Ovary (tissue), 9 donors: ENCODE results near the gene AMER2. TPM values are rescaled to one million over a fixed set of nuclear protein-coding genes. Genes with fewer than 3 reads are reported as not detected.

ENCODE experiments used
- DNase-seq, 5 donors: peaks; one replicate each; pipeline ENCODE4 v3.0.0-alpha.2; 2019 to 2020
- H3K27ac ChIP-seq, 2 donors: fragments of 200-600 bp; one replicate each; pipeline versions ENCODE4 v1.5.1 to v1.8.0; 2019 to 2022
- H3K27me3 ChIP-seq: fragments of 200-600 bp; one replicate; pipeline ENCODE4 v1.8.0; 2022
- H3K36me3 ChIP-seq: fragments of 200-600 bp; sonication (generic); one replicate; pipeline ENCODE4 v1.5.1; 2019
- H3K4me1 ChIP-seq: one replicate; pipeline ENCODE4 v1.8.1; 2013; ENCODE audit warnings: mild to moderate bottlenecking, moderate library complexity; ENCODE audit not compliant: insufficient read depth
- H3K4me3 ChIP-seq: fragments of 200-600 bp; sonication (generic); one replicate; pipeline ENCODE4 v1.5.1; 2017
- H3K9me3 ChIP-seq, 2 donors: fragments of 200-600 bp in 1 of 2; sonication (generic) in 1 of 2; one replicate each; pipeline versions ENCODE4 v1.5.1 to v1.8.1; 2013 to 2019; ENCODE audit warnings: mild to moderate bottlenecking in 1 of 2, moderate library complexity in 1 of 2
- CTCF ChIP-seq, 3 donors: fragments of 450-650 bp in 2 of 3; fragments of 200-600 bp in 1 of 3; IDR thresholded peaks; one replicate each; pipeline versions ENCODE4 v1.5.1 to v1.8.0; 2016 to 2022; ENCODE audit warnings: antibody characterized with exemption in 3 of 3, mild to moderate bottlenecking in 1 of 3
- EP300 ChIP-seq: sonication (generic); formaldehyde crosslinking; IDR thresholded peaks from one replicate; pipeline ENCODE4 v1.6.1; 2017; ENCODE audit warnings: antibody characterized with exemption
- POLR2A ChIP-seq: fragments of 450-650 bp; IDR thresholded peaks from one replicate; pipeline ENCODE4 v1.6.1; 2017; ENCODE audit warnings: antibody characterized with exemption, mild to moderate bottlenecking, moderate library complexity
- WGBS, 3 donors: extraction: QIAGEN DNeasy Blood & Tissue Kit in 1 of 3; methylation state at CpG; one replicate each; pipeline versions ENCODE4 v1.1.5 to v1.1.7; 2013 to 2017; 5-methylcytosine and 5-hydroxymethylcytosine counted together
- intact Hi-C, 4 donors: fragments of 100-400 bp; cut with DNase I; formaldehyde crosslinking; loops; one replicate each; pipeline versions ENCODE4 v1.11.0 to v1.15.1; 2022 to 2023
- polyA plus RNA-seq, 2 donors: library from polyadenylated mRNA; stranded (reverse); fragments of 200-250 nt in 1 of 2; fragments of 350-450 nt in 1 of 2; fragmentation: Illumina TruSeq in 1 of 2; extraction: RNeasy Lipid Tissue Mini Kit (QIAGEN cat#74804) in 1 of 2; gene quantifications; one replicate each; pipeline ENCODE4 v1.2.3, GENCODE V29; 2013 to 2014
- total RNA-seq, 7 donors: library from RNA; depleted of rRNA in 2 of 7; stranded (reverse); fragments of >200 nt in 2 of 7; fragmentation: NEBNext Ultra II Directional in 3 of 7; extraction: Animal tissue kit (Norgen Biotek cat#: 25700) in 3 of 7; gene quantifications; one replicate each; pipeline versions ENCODE4 v1.1.0 to v1.2.4, GENCODE V29; 2016 to 2023
- donor health status: DM: no; HTN: no; CAD: no; lungs with moderate emphysema.
- donor health status: DM: no; HTN: no; CAD: no.
- donor health status: Bipolar disorder and iron deficiency.
- donor health status: DM: yes; HTN: yes; CAD: no.
- donor health status: DM: no; HTN: no; CAD: no.
- donor health status: DM: yes; HTN: yes; CAD: no.

The AMER2 gene
- total and polyA plus RNA-seq, 9 donors, result under 0.01 to 0.05 (median 0.04) TPM; not detected in 5

GRCh38 chr13:25204863-25205262 is 32.8 kb upstream of the AMER2 start:
- Histone ChIP-seq H3K9me3 (no peaks in the 10 kb centered on the region), H3K27me3 (no peaks in the 10 kb centered on the region), H3K4me1 (no peaks in the 10 kb centered on the region), H3K27ac (no peak overlapping the region), H3K4me3 (no peak overlapping the region), H3K36me3 (no peaks in the 10 kb centered on the region)
- WGBS, 3 donors, result 52 to 67% (median 56%) methylated on average over 4 of the region's 4 CpGs
- no peak for DNase-seq
- intact Hi-C loops, result no loop called here
- no peak for TF ChIP-seq EP300
- no peak for TF ChIP-seq CTCF (IDR thresholded peaks at IDR 0.05)
- TF ChIP-seq POLR2A, result no peak

GRCh38 chr13:25203127-25203740 is 31.1 kb upstream of the AMER2 start:
- Histone ChIP-seq H3K27me3 (no peaks in the 10 kb centered on the region), H3K36me3 (no peaks in the 10 kb centered on the region), H3K4me1 (no peaks in the 10 kb centered on the region), H3K4me3 (no peak overlapping the region), H3K27ac (no peak overlapping the region), H3K9me3 (no peaks in the 10 kb centered on the region)
- intact Hi-C loops, result no loop called here
- no peak for DNase-seq
- TF ChIP-seq CTCF (IDR thresholded peaks at IDR 0.05) (no peak), POLR2A (no peak), EP300 (no peak)
- WGBS, 3 donors, result 29 to 39% (median 35%) methylated on average over 17 of the region's 17 CpGs

GRCh38 chr13:25200783-25201182 is 28.7 kb upstream of the AMER2 start:
- TF ChIP-seq POLR2A (no peak), CTCF (IDR thresholded peaks at IDR 0.05) (no peak), EP300 (no peak)
- intact Hi-C loops, result no loop called here
- H3K27me3 ChIP-seq, result no peaks in the 10 kb centered on the region

GRCh38 chr13:25198647-25199046 is 26.6 kb upstream of the AMER2 start:
- H3K4me1 ChIP-seq, result no peaks in the 10 kb centered on the region
- no peak overlapping the region for H3K4me3 ChIP-seq
- H3K27me3 ChIP-seq, result no peaks in the 10 kb centered on the region
- no peak for DNase-seq
- no peaks in the 10 kb centered on the region for H3K36me3 ChIP-seq
- WGBS, 3 donors, result 68 to 74% (median 70%) methylated on average over 5 of the region's 5 CpGs
- TF ChIP-seq EP300 (no peak), CTCF (IDR thresholded peaks at IDR 0.05) (no peak), POLR2A (no peak)
- intact Hi-C loops, result no loop called here
- H3K9me3 ChIP-seq, result no peaks in the 10 kb centered on the region
- no peak overlapping the region for H3K27ac ChIP-seq

More at GRCh38 chr13:25200783-25201182, 28.7 kb upstream of the AMER2 start:
- Histone ChIP-seq H3K27ac (no peak overlapping the region), H3K36me3 (no peaks in the 10 kb centered on the region), H3K9me3 (no peaks in the 10 kb centered on the region), H3K4me3 (no peak overlapping the region), H3K4me1 (no peaks in the 10 kb centered on the region)
- DNase-seq, result no peak
- WGBS, 3 donors, result 28 to 45% (median 28%) methylated on average over 4 of the region's 4 CpGs
